ENCODE measurements around the gene KCNK7. TPM values are rescaled to one million over a fixed set of nuclear protein-coding genes. Genes with fewer than 3 reads are reported as not detected.

Gene KCNK7
- total RNA-seq, 1 experiment from 2014 or later, result 1.4 TPM

- BruUV-seq (replicated peaks), result no TSS peak
- no peak for TF ChIP-seq CTCF (IDR thresholded peaks at IDR 0.05; ENCODE audit: unreplicated experiment)
- no peaks in the 10 kb centered on the region for H3K27me3 Mint-ChIP-seq (ENCODE audit: unreplicated experiment)
- peaks cover 24% of the 10 kb centered on the region for H3K4me1 Mint-ChIP-seq (ENCODE audit: low read depth, unreplicated experiment)
- CTCF ChIA-PET, result interaction anchor here (0.8 to 1.6 kb wide), 2 partner anchors 10 to 15 kb away, joined by 3 to 5 read pairs; no protein-coding TSS in a partner anchor
- DNase-seq, result no peak
- peak overlapping the region; percentile 22 for H3K27ac Mint-ChIP-seq (ENCODE audit: unreplicated experiment)
- no peaks in the 10 kb centered on the region for H3K9me3 Mint-ChIP-seq (ENCODE audit: low read depth, unreplicated experiment)
- intact Hi-C loops (cut with micrococcal nuclease; ENCODE audit: unreplicated experiment), result no loop called here
- H3K4me3 Mint-ChIP-seq (ENCODE audit: low read depth, unreplicated experiment), result peak overlapping the region; percentile 79
- H3K36me3 Mint-ChIP-seq (ENCODE audit: insufficient read depth, unreplicated experiment), result peaks cover 86% of the 10 kb centered on the region
These were observed 17.5 kb downstream of the KCNK7 start for GRCh38 chr11:65578134-65578533.

- Mint-ChIP-seq H3K27me3 (ENCODE audit: unreplicated experiment) (no peaks in the 10 kb centered on the region), H3K4me1 (ENCODE audit: low read depth, unreplicated experiment) (peaks cover 24% of the 10 kb centered on the region), H3K9me3 (ENCODE audit: low read depth, unreplicated experiment) (no peaks in the 10 kb centered on the region), H3K36me3 (ENCODE audit: insufficient read depth, unreplicated experiment) (peaks cover 90% of the 10 kb centered on the region), H3K27ac (ENCODE audit: unreplicated experiment) (no peak overlapping the region), H3K4me3 (ENCODE audit: low read depth, unreplicated experiment) (peak overlapping the region; percentile 79)
- no peak for DNase-seq
- CTCF ChIA-PET, result interaction anchor here (0.8 to 1.6 kb wide), 2 partner anchors 11 to 16 kb away, joined by 3 to 5 read pairs; no protein-coding TSS in a partner anchor
- intact Hi-C loops (cut with micrococcal nuclease; ENCODE audit: unreplicated experiment), result no loop called here
- no TSS peak for BruUV-seq (replicated peaks)
- no peak for TF ChIP-seq CTCF (IDR thresholded peaks at IDR 0.05; ENCODE audit: unreplicated experiment)
These were observed 17.9 kb downstream of the KCNK7 start for GRCh38 chr11:65577756-65578109.

GRCh38 chr11:65576867-65577755 is 18.5 kb downstream of the KCNK7 start:
- CTCF ChIA-PET, result interaction anchor here (0.8 to 1.6 kb wide), 2 partner anchors 11 to 17 kb away, joined by 4 to 5 read pairs; no protein-coding TSS in a partner anchor
- BruUV-seq (replicated peaks), result no TSS peak
- TF ChIP-seq CTCF (IDR thresholded peaks at IDR 0.05; ENCODE audit: unreplicated experiment), result no peak
- DNase-seq, result peak; percentile 78
- Mint-ChIP-seq H3K36me3 (ENCODE audit: insufficient read depth, unreplicated experiment) (peaks cover 91% of the 10 kb centered on the region), H3K27ac (ENCODE audit: unreplicated experiment) (peak overlapping the region; percentile 71), H3K4me1 (ENCODE audit: low read depth, unreplicated experiment) (peaks cover 27% of the 10 kb centered on the region), H3K9me3 (ENCODE audit: low read depth, unreplicated experiment) (no peaks in the 10 kb centered on the region), H3K4me3 (ENCODE audit: low read depth, unreplicated experiment) (peak overlapping the region; percentile 79), H3K27me3 (ENCODE audit: unreplicated experiment) (no peaks in the 10 kb centered on the region)
- intact Hi-C loops (cut with micrococcal nuclease; ENCODE audit: unreplicated experiment), result no loop called here

GRCh38 chr11:65576232-65576866 is 19.3 kb downstream of the KCNK7 start:
- H3K4me3 Mint-ChIP-seq (ENCODE audit: low read depth, unreplicated experiment), result peak overlapping the region; percentile 79
- peak overlapping the region; percentile 71 for H3K27ac Mint-ChIP-seq (ENCODE audit: unreplicated experiment)
- no peaks in the 10 kb centered on the region for H3K9me3 Mint-ChIP-seq (ENCODE audit: low read depth, unreplicated experiment)
- intact Hi-C loops (cut with micrococcal nuclease; ENCODE audit: unreplicated experiment), result no loop called here
- TF ChIP-seq CTCF (IDR thresholded peaks at IDR 0.05; ENCODE audit: unreplicated experiment), result no peak
- CTCF ChIA-PET, result interaction anchor here (0.6 to 1.5 kb wide), 4 partner anchors 11 to 69 kb away, joined by 3 to 4 read pairs (median 3); no protein-coding TSS in a partner anchor
- H3K27me3 Mint-ChIP-seq (ENCODE audit: unreplicated experiment), result no peaks in the 10 kb centered on the region
- DNase-seq, result no peak
- no TSS peak for BruUV-seq (replicated peaks)
- peaks cover 34% of the 10 kb centered on the region for H3K4me1 Mint-ChIP-seq (ENCODE audit: low read depth, unreplicated experiment)
- peaks cover 94% of the 10 kb centered on the region for H3K36me3 Mint-ChIP-seq (ENCODE audit: insufficient read depth, unreplicated experiment)
